Neural crest cell (in vitro differentiated cells): ENCODE data around the gene CYB5B. TPM values are rescaled to one million over a fixed set of nuclear protein-coding genes. Genes with fewer than 3 reads are reported as not detected.
A peak's percentile ranks its signal among the peaks of the same experiment; 100 is the strongest.

Experiments
- DNase-seq: peaks from one replicate; pipeline ENCODE4 v3.0.0; 2021; ENCODE audit warnings: low read depth, mixed read lengths, low spot score
- H3K27ac Mint-ChIP-seq: one replicate; pipeline ENCODE4 v1.8.0; 2021; ENCODE audit warnings: mild to moderate bottlenecking, mixed read lengths; ENCODE audit not compliant: unreplicated experiment
- H3K27me3 Mint-ChIP-seq: 2 replicates; pipeline ENCODE4 v1.8.0; 2021; ENCODE audit warnings: low read depth, mild to moderate bottlenecking, mixed read lengths
- H3K36me3 Mint-ChIP-seq: 2 replicates; pipeline ENCODE4 v1.8.0; 2021; ENCODE audit warnings: low read depth, mild to moderate bottlenecking, mixed read lengths
- H3K4me1 Mint-ChIP-seq: 2 replicates; pipeline ENCODE4 v1.8.0; 2021; ENCODE audit warnings: mixed read lengths
- H3K4me3 Mint-ChIP-seq: one replicate; pipeline ENCODE4 v1.8.0; 2021; ENCODE audit warnings: mild to moderate bottlenecking, mixed read lengths
- H3K9me3 Mint-ChIP-seq: 2 replicates; pipeline ENCODE4 v1.8.0; 2021; ENCODE audit warnings: mixed read lengths
- CTCF ChIP-seq: fragments of 200-600 bp; sonication (generic); conservative IDR thresholded peaks from 2 replicates; pipeline ENCODE4 v1.5.0; 2021; ENCODE audit warnings: antibody characterized with exemption, mild to moderate bottlenecking
- total RNA-seq: library from RNA; stranded (reverse); gene quantifications from 2 replicates; pipeline ENCODE4 v1.2.1, GENCODE V29; 2021

The CYB5B gene
- total RNA-seq, 1 donor from 2014 or later: 209 TPM

- Mint-ChIP-seq H3K4me3 (no peak overlapping the region), H3K9me3 (no peaks in the 10 kb centered on the region), H3K4me1 (no peaks in the 10 kb centered on the region), H3K36me3 (peaks cover 7% of the 10 kb centered on the region), H3K27ac (no peak overlapping the region), H3K27me3 (no peaks in the 10 kb centered on the region)
- TF ChIP-seq CTCF: no peak
- no peak for DNase-seq
Measured at GRCh38 chr16:69477546-69477945, 53.1 kb downstream of the CYB5B start.

GRCh38 chr16:69478685-69479084, 54.3 kb downstream of the CYB5B start:
- H3K36me3 Mint-ChIP-seq: peaks cover 2% of the 10 kb centered on the region
- no peaks in the 10 kb centered on the region for H3K4me1 Mint-ChIP-seq
- no peak overlapping the region for H3K4me3 Mint-ChIP-seq
- DNase-seq: no peak
- TF ChIP-seq CTCF: no peak
- H3K27ac Mint-ChIP-seq: no peak overlapping the region
- H3K27me3 Mint-ChIP-seq: no peaks in the 10 kb centered on the region
- no peaks in the 10 kb centered on the region for H3K9me3 Mint-ChIP-seq

GRCh38 chr16:69479775-69480174, 55.4 kb downstream of the CYB5B start:
- Mint-ChIP-seq H3K27me3 (no peaks in the 10 kb centered on the region), H3K4me1 (no peaks in the 10 kb centered on the region), H3K36me3 (no peaks in the 10 kb centered on the region), H3K4me3 (no peak overlapping the region), H3K27ac (no peak overlapping the region), H3K9me3 (no peaks in the 10 kb centered on the region)
- no peak for DNase-seq
- TF ChIP-seq CTCF: no peak

- TF ChIP-seq CTCF: no peak
- Mint-ChIP-seq H3K27me3 (no peaks in the 10 kb centered on the region), H3K9me3 (no peaks in the 10 kb centered on the region), H3K27ac (peak overlapping the region; percentile 58), H3K36me3 (no peaks in the 10 kb centered on the region), H3K4me3 (no peak overlapping the region), H3K4me1 (no peaks in the 10 kb centered on the region)
- DNase-seq: no peak
Measured at GRCh38 chr16:69481901-69482341, 57.5 kb downstream of the CYB5B start.

- DNase-seq: no peak
- no peaks in the 10 kb centered on the region for H3K36me3 Mint-ChIP-seq
- H3K4me3 Mint-ChIP-seq: no peak overlapping the region
- H3K27ac Mint-ChIP-seq: peak overlapping the region; percentile 68
- no peaks in the 10 kb centered on the region for H3K9me3 Mint-ChIP-seq
- TF ChIP-seq CTCF: no peak
- no peaks in the 10 kb centered on the region for H3K4me1 Mint-ChIP-seq
- H3K27me3 Mint-ChIP-seq: no peaks in the 10 kb centered on the region
Measured at GRCh38 chr16:69482410-69482991, 58.1 kb downstream of the CYB5B start.
